ENCODE results near the gene METTL26. TPM values are rescaled to one million over a fixed set of nuclear protein-coding genes. Genes with fewer than 3 reads are reported as not detected.

Gene METTL26
- total and polyA plus RNA-seq, 9 of the 15 experiments (the other 6 are each of a cell fraction or from before 2014, with no cell fraction given): 7.3 to 262 (median 80.9) TPM

GRCh38 chr16:617855-618254 is 18.2 kb downstream of the METTL26 start:
- in situ Hi-C loops (cut with MboI) (no loop called here), intact Hi-C loops (cut with micrococcal nuclease) (no loop called here)
- H3K27me3 ChIP-seq (ENCODE audit: control insufficient read depth in 2 of 2, insufficient read depth in 2 of 2, low read length in 2 of 2): no peaks in the 10 kb centered on the region
- H3K79me2 ChIP-seq (ENCODE audit: control insufficient read depth, insufficient read depth, low read length): peaks cover 9% of the 10 kb centered on the region
- no peak for TF ChIP-seq E2F1 (CRISPR knock-in tag; IDR thresholded peaks at IDR 0.05)
- no peak for TF ChIP-seq NFYB (IDR thresholded peaks at IDR 0.05; ENCODE audit: extremely low read depth, insufficient read length)
- no peak for TF ChIP-seq MYC (IDR thresholded peaks at IDR 0.05; ENCODE audit: low read depth, low read length)
- no peak for TF ChIP-seq MYC (CRISPR knock-in tag; IDR thresholded peaks at IDR 0.05; ENCODE audit: borderline replicate concordance, low read depth)
- no peak for TF ChIP-seq TFAM (CRISPR knock-in tag; conservative IDR thresholded peaks at IDR 0.05)
- TF ChIP-seq RFX5 (IDR thresholded peaks at IDR 0.05; ENCODE audit: low read depth, low read length): no peak
- TF ChIP-seq CXXC5 (CRISPR knock-in tag; IDR thresholded peaks at IDR 0.05): no peak
- no peak for TF ChIP-seq ZNF431 (CRISPR knock-in tag; IDR thresholded peaks at IDR 0.05)
- no peak for TF ChIP-seq CBX3 (IDR thresholded peaks at IDR 0.05; ENCODE audit: borderline replicate concordance in 1 of 2, low read length in 2 of 2)
- no peak for TF ChIP-seq MNT (conservative IDR thresholded peaks at IDR 0.05)
- no peak for TF ChIP-seq HLTF (IDR thresholded peaks at IDR 0.05)
- TF ChIP-seq RBM34 (IDR thresholded peaks at IDR 0.05; ENCODE audit: borderline replicate concordance, insufficient read depth, low read length): no peak
- TF ChIP-seq DLX4 (CRISPR knock-in tag; IDR thresholded peaks at IDR 0.05): no peak
- no peak for TF ChIP-seq ZMIZ1 (IDR thresholded peaks at IDR 0.05; ENCODE audit: low read depth in 2 of 2, low read length in 2 of 2)
- TF ChIP-seq COPS2 (conservative IDR thresholded peaks at IDR 0.05): no peak
- TF ChIP-seq BACH1 (tag; IDR thresholded peaks at IDR 0.05): no peak
- TF ChIP-seq PTRF (tag; IDR thresholded peaks at IDR 0.05): no peak
- POLR2A ChIA-PET: no interaction called here
- DNase-seq (ENCODE audit: extremely low read depth in 1 of 4, low spot score in 3 of 4) (no peak), FAIRE-seq (no peak), ATAC-seq (no peak)
- WGBS (ENCODE audit: insufficient coverage, low coverage, missing lambda C conversion rate): 87% methylated on average over 14 of the region's 16 CpGs
- H3K36me3 ChIP-seq (ENCODE audit: control insufficient read depth, insufficient read depth, low read length): peaks cover 6% of the 10 kb centered on the region; the same call in 1 of the 3 replicates
- no TSS peak for BruUV-seq (replicated peaks)
- H3K9ac ChIP-seq (ENCODE audit: insufficient read depth in 1 of 2, low read depth in 2 of 2, low read length in 2 of 2): no peak overlapping the region
- H3K4me2 ChIP-seq (ENCODE audit: insufficient read depth, low read length): no peak overlapping the region
- H3K27ac ChIP-seq (ENCODE audit: extremely low read depth, low read depth, low read length): no peak overlapping the region
- H3K9me3 ChIP-seq (replicated peaks; ENCODE audit: control insufficient read depth, insufficient read depth, low read depth, low read length): 0 out of 2 replicates have a peak, but pooled peaks cover 2% of the 10 kb centered on the region
- no peak overlapping the region for H2AFZ ChIP-seq (ENCODE audit: low read depth, low read length)
- no peaks in the 10 kb centered on the region for H4K20me1 ChIP-seq (replicated peaks; ENCODE audit: control insufficient read depth, insufficient read depth, low read length)
- CTCF ChIA-PET (ENCODE audit: low intra/inter-chr PET ratio): no interaction called here
- no peak overlapping the region for H3K4me3 ChIP-seq
- H3K9me1 ChIP-seq (ENCODE audit: control insufficient read depth, insufficient read depth, low read length): no peaks in the 10 kb centered on the region
- peaks cover 10 to 39% of the 10 kb centered on the region in 2 experiments for H3K4me1 ChIP-seq (replicated peaks in 1 of 2; ENCODE audit: control insufficient read depth in 2 of 2, insufficient read depth in 2 of 2, low read length in 2 of 2)
